ENCODE results near the gene HSP90B1. TPM values are rescaled to one million over a fixed set of nuclear protein-coding genes. Genes with fewer than 3 reads are reported as not detected.

The HSP90B1 gene
- total and polyA plus RNA-seq, 2 of the 13 experiments (the other 11 are each of a cell fraction or from before 2014, with no cell fraction given): 800 to 954 TPM

DNA sequence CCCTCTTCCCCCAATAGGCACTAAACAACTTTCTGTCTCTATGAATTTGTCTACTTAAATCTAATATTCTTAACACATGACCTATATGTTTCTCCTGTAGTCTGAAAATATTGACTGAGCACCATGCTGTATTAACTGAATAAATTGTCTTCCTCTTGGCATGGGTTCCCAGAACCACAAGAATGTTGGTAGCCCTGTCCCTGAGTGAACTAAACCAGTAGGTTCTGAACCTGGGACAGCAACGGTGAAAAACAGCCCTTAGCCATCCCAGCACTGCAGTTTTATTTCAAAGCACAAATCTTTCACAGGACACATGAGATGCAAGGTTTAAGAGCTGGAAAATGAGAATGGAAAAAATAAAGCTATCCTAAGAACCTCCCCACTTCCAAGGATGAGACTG, 20.4 kb upstream of the HSP90B1 start (continued):
- TF ChIP-seq, protein P1, sequence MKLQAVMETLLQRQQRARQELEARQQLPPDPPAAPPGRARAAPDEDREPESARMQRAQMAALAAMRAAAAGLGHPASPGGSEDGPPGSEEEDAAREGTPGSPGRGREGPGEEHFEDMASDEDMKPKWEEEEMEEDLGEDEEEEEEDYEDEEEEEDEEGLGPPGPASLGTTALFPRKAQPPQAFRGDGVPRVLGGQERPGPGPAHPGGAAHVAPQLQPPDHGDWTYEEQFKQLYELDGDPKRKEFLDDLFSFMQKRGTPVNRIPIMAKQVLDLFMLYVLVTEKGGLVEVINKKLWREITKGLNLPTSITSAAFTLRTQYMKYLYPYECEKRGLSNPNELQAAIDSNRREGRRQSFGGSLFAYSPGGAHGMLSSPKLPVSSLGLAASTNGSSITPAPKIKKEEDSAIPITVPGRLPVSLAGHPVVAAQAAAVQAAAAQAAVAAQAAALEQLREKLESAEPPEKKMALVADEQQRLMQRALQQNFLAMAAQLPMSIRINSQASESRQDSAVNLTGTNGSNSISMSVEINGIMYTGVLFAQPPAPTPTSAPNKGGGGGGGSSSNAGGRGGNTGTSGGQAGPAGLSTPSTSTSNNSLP (IDR thresholded peaks at IDR 0.05; ENCODE audit: low read depth, low read length): no peak
- no peak for TF ChIP-seq ZSCAN12 (CRISPR knock-in tag; IDR thresholded peaks at IDR 0.05)
- TF ChIP-seq, protein P2, sequence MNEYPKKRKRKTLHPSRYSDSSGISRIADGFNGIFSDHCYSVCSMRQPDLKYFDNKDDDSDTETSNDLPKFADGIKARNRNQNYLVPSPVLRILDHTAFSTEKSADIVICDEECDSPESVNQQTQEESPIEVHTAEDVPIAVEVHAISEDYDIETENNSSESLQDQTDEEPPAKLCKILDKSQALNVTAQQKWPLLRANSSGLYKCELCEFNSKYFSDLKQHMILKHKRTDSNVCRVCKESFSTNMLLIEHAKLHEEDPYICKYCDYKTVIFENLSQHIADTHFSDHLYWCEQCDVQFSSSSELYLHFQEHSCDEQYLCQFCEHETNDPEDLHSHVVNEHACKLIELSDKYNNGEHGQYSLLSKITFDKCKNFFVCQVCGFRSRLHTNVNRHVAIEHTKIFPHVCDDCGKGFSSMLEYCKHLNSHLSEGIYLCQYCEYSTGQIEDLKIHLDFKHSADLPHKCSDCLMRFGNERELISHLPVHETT (CRISPR knock-in tag; conservative IDR thresholded peaks at IDR 0.05): no peak
- TF ChIP-seq ZNF75D (CRISPR knock-in tag; IDR thresholded peaks at IDR 0.05; ENCODE audit: borderline replicate concordance): no peak
- no peak for TF ChIP-seq ZSCAN31 (CRISPR knock-in tag; IDR thresholded peaks at IDR 0.05; ENCODE audit: low read depth)
- no peak for TF ChIP-seq ZNF546 (CRISPR knock-in tag; conservative IDR thresholded peaks at IDR 0.05)
- no peak for TF ChIP-seq ZNF441 (CRISPR knock-in tag; IDR thresholded peaks at IDR 0.05; ENCODE audit: borderline replicate concordance)
- no peak for TF ChIP-seq PLRG1 (conservative IDR thresholded peaks at IDR 0.05)
- TF ChIP-seq SIN3B (IDR thresholded peaks at IDR 0.05; ENCODE audit: low read length): no peak
- no peak for TF ChIP-seq NCOA5 (CRISPR knock-in tag; IDR thresholded peaks at IDR 0.05)

DNA sequence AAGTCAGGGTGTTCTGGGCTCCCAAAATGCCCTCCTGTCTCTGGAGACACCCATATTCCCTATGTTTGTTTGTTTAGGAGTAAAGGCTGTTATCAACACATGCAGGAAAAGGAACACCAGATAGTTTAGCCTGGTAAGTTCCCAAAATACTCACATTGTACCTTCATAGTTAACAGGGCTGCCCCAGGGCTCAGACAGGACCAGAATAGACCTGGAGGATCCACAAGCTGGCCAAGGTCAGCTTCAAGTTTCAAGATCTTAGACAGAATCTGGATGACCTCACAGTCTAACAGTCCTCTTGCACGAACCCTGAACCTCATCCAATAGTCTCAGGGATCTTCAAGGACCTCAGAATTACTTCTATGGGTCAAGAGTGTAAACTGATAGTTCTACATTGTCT, 18.1 kb upstream of the HSP90B1 start:
- POLR2A ChIA-PET: interaction anchor here (1.9 kb wide), 1 partner anchor 18 kb away, joined by 5 read pairs; the partner anchor contains the start of gene HSP90B1
- Histone ChIP-seq H3K27me3 (ENCODE audit: control insufficient read depth in 1 of 2, insufficient read depth in 2 of 2, low read length in 2 of 2) (peaks cover 0 to 6% of the 10 kb centered on the region in 2 experiments; a peak in 1 of 5 replicates), H3K9ac (ENCODE audit: insufficient read depth, low read depth, low read length) (no peak overlapping the region), H3K27ac (ENCODE audit: extremely low read length, insufficient read depth, low read length) (no peak overlapping the region), H3K79me2 (ENCODE audit: insufficient read depth, low read length) (no peaks in the 10 kb centered on the region), H3K4me2 (ENCODE audit: low read depth, low read length) (no peak overlapping the region), H2AFZ (ENCODE audit: low read length) (no peak overlapping the region), H4K20me1 (ENCODE audit: insufficient read depth, low read length) (no peaks in the 10 kb centered on the region), H3K9me3 (ENCODE audit: low read length) (no peaks in the 10 kb centered on the region), H3K36me3 (replicated peaks in 1 of 2; ENCODE audit: control insufficient read depth in 1 of 2, insufficient read depth in 2 of 2, low read length in 2 of 2) (no peaks in the 10 kb centered on the region), H3K4me1 (ENCODE audit: insufficient read depth, low read length) (no peaks in the 10 kb centered on the region), H3K4me3 (replicated peaks in 1 of 3; ENCODE audit: insufficient read depth in 1 of 3, low read depth in 2 of 3, low read length in 3 of 3) (no peak overlapping the region)
- FAIRE-seq: no peak
- in situ Hi-C loops (cut with HindIII; ENCODE audit: extremely low pct_ligation_motif_present, low pct_unique_long_range_greater_than_20kb): no loop called here
- CTCF ChIA-PET (ENCODE audit: low intra/inter-chr PET ratio, low total read pairs): no interaction called here
- intact Hi-C loops (cut with micrococcal nuclease; ENCODE audit: unreplicated experiment): no loop called here
- DNase-seq (ENCODE audit: low spot score): no peak
- no TSS peak for BruUV-seq (replicated peaks)
- no peak for ATAC-seq
- WGBS (ENCODE audit: low lambda C conversion rate): 0% methylated on average over 1 of the region's 1 CpG
- TF ChIP-seq ZNF543 (CRISPR knock-in tag; IDR thresholded peaks at IDR 0.05) (no peak), PHF5A (CRISPR knock-in tag; IDR thresholded peaks at IDR 0.05; ENCODE audit: low read depth, unreplicated experiment) (no peak), HNRNPH1 (optimal IDR thresholded peaks at IDR 0.05; ENCODE audit: low read depth, low read length) (no peak), FOXJ3 (CRISPR knock-in tag; IDR thresholded peaks at IDR 0.05; ENCODE audit: borderline replicate concordance) (no peak), KLF6 (CRISPR knock-in tag; IDR thresholded peaks at IDR 0.05) (no peak), HOXA3 (CRISPR knock-in tag; IDR thresholded peaks at IDR 0.05) (no peak), AHR (CRISPR knock-in tag; IDR thresholded peaks at IDR 0.05) (no peak), NPAS2 (CRISPR knock-in tag; IDR thresholded peaks at IDR 0.05; ENCODE audit: borderline replicate concordance) (no peak)
- TF ChIP-seq, protein P3, sequence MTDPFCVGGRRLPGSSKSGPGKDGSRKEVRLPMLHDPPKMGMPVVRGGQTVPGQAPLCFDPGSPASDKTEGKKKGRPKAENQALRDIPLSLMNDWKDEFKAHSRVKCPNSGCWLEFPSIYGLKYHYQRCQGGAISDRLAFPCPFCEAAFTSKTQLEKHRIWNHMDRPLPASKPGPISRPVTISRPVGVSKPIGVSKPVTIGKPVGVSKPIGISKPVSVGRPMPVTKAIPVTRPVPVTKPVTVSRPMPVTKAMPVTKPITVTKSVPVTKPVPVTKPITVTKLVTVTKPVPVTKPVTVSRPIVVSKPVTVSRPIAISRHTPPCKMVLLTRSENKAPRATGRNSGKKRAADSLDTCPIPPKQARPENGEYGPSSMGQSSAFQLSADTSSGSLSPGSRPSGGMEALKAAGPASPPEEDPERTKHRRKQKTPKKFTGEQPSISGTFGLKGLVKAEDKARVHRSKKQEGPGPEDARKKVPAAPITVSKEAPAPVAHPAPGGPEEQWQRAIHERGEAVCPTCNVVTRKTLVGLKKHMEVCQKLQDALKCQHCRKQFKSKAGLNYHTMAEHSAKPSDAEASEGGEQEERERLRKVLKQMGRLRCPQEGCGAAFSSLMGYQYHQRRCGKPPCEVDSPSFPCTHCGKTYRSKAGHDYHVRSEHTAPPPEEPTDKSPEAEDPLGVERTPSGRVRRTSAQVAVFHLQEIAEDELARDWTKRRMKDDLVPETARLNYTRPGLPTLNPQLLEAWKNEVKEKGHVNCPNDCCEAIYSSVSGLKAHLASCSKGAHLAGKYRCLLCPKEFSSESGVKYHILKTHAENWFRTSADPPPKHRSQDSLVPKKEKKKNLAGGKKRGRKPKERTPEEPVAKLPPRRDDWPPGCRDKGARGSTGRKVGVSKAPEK (CRISPR knock-in tag; IDR thresholded peaks at IDR 0.05; ENCODE audit: borderline replicate concordance): no peak
- TF ChIP-seq, protein P4, sequence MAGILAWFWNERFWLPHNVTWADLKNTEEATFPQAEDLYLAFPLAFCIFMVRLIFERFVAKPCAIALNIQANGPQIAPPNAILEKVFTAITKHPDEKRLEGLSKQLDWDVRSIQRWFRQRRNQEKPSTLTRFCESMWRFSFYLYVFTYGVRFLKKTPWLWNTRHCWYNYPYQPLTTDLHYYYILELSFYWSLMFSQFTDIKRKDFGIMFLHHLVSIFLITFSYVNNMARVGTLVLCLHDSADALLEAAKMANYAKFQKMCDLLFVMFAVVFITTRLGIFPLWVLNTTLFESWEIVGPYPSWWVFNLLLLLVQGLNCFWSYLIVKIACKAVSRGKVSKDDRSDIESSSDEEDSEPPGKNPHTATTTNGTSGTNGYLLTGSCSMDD (CRISPR knock-in tag; IDR thresholded peaks at IDR 0.05): no peak
